NCI-H128 (cell line): ENCODE measurements around the gene IMPG2.

Experiments used
- DNase-seq: peaks from one replicate; lab custom pipeline; 2025; ENCODE audit not compliant: unreplicated experiment; lab: John Stamatoyannopoulos, UW

Gene IMPG2

DNA sequence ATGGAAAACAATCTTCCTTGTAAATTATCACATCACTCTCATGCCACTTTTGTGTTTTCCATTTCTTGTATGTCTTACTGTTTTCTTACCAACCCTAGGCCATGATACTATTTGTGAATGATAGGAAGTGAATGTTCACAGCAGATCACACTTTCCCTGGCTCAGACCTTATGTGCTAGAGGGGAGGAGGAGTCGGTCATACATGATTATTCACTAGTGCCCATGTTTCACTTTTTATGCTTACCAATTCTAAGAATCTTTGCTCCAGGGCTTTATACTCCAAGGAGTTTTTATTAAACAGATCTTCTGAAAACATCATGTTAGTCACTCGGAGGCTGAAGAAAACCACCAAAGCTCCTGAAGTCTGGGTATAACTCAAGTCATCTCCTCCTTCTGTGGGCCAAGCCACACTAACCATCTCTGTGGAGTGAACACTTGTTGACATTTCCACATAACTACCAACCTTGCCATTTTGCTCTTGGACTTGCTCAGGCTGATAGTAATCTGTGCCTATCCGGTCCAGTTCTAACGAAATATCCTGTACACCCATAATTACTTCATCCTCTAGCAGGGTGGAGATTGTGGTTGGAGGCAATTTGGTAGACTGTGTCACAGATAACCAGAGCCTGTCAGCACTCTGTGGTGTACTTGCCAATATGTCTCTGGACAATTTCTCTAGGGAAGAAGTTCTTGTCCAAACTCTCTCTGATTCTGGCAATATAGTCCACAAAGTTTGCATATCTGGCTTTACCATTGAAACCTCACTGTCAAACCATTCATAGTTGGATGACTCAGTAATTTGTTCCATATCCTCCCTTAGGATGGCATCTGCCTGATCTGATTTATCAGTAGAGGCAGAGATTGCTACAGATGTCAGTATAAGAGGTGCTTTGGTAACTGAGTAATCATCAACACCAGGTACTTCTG, 76.8 kb downstream of the IMPG2 start:
- DNase-seq: no peak

DNA sequence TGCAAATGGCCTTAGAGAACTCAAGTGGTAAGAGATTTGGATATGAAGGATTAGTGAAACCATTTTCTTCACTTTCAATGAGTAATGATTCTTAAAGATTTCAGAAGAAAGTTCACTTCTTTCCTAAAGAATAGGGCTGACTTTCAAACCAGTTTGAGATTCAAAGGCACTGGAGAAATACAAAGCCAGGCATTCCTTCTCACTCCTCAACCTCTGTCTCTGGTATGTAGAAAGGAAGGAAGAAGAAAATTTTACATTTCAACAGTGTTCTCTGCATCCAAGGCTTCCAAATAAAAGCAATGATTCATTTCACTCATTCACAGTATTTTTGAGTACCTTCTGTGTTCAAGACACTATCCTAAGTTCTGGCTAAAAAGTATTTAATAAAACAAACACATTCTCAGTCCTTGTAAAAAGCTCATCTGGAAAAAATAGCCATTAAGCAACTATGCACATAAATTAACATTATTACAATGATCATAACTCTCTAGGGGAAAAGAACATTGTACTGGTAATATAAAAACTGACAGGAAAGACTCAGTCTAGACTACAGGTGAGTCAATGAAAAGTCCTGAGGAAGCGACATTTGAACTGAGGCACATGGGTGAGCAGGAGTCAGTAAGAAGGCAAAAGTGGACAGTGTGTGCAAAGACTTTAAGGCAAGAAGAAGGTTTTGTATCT, 79.5 kb downstream of the IMPG2 start:
- DNase-seq: no peak

- DNase-seq: no peak
Observed at GRCh38 chr3:101235048-101235447, 85.3 kb downstream of the IMPG2 start.

- DNase-seq: no peak
Observed at GRCh38 chr3:101230618-101231017, 89.8 kb downstream of the IMPG2 start.

- no peak for DNase-seq
Observed at GRCh38 chr3:101229681-101230080, 90.7 kb downstream of the IMPG2 start.

DNA sequence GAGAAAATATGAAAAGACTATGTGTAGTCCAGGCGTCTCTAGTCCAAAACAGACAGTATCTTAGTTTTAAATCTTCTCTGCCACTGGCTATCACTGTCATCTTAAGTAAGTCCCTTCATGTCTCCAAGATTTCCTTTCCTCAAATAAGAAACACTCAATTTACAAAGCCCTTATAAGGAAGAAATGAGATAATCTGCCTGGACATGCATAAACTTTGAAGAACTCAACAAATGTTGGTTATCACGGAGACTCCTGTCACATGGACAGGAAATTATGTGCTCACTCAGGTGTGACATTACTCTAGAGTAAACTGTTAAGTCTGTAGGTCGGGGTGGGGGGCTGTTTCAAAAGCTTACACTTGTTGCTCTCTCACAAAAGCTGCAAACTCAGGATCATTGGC, 91.9 kb downstream of the IMPG2 start:
- DNase-seq: no peak

DNA sequence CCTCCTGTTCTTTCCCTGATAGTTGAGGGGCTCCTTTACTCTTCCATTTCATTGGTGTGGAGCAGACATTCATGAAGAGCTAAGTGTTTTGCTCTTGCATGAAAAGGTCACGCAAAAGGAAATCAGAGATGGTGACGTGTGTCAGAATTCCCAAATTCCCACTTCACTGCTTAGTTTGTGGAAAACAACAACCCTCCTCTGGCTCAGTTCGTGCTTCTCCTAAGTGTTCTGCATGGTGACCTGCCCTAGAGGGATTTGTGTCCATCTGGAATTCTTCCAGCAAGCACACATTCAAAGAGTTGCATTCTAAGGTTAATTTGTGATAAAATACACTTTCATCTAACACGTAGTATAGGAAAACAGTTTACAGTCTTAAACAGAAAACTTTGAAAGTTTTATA, 95.6 kb downstream of the IMPG2 start:
- no peak for DNase-seq

GRCh38 chr3:101223016-101223415, 97.4 kb downstream of the IMPG2 start:
- DNase-seq: no peak

DNA sequence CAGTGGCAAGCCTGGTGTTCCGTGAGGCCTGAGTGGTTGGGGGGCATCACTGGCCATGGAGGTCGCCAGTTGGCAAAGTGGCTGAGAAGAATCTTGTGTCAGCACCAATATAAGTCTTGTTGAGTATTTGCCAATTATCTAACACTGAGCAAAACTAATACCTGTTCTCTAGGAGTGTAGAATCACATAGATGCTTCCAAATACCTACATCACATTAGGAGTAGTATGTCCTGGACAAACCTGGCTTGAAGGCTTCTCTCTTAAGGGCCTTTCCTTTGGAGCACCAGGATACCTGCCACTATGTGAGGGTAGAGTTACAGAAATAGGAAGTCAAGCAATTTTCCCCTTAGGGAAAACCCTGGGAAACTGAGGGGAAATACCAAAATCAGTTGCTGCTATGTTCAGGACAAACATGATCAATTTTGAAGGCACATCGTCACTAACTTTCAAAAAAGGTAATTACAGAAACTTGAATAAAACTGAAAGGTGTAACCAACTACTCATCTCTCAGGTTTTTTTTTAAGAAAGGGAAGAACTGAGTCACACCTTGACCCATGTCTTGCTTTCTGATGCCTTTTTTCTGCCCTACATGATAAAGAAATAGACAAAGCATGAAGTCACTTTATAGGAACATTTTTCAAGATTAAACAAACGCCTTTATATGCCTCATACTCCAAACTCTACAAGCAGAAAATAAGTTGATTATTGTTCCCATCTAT, 100.4 kb downstream of the IMPG2 start:
- no peak for DNase-seq

DNA sequence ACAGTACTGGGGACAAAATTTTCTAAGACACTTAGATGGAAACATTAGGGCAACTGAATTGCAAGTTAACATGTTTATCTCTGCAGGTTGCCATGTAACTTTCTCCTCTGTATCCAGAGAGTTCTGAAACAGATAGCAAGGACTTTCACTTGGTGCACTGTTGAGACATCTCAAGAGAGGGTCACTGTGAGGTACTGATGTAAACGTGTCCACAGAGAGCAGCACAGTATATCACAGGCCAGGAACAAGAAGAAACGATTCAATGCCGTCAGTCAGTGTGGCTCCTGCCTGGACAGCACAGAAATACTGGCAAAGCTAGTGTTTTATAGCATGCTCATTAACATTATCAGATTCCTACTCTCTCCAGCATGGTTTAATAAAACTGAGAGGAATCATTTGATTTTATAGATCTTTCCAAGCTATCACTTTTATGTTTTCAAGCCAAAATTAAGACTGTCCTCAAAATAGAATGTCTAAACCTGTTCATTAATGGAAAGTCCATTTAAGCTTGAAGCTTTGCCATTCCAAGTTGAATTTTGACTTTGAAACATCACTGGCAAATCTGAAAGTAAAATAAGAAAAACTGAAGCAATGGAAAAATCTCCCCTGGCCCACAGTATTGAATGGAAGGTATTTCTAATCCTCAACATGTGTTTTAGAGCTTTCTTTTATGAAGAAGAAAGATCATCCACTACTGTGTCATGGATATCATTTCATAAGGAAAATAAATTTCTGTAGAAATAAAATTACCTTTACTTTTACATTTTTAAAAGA, 102.7 kb downstream of the IMPG2 start:
- DNase-seq: no peak

- no peak for DNase-seq
Observed at GRCh38 chr3:101216710-101217465, 103.5 kb downstream of the IMPG2 start.

GRCh38 chr3:101212730-101213129, 107.6 kb downstream of the IMPG2 start:
- no peak for DNase-seq

DNA sequence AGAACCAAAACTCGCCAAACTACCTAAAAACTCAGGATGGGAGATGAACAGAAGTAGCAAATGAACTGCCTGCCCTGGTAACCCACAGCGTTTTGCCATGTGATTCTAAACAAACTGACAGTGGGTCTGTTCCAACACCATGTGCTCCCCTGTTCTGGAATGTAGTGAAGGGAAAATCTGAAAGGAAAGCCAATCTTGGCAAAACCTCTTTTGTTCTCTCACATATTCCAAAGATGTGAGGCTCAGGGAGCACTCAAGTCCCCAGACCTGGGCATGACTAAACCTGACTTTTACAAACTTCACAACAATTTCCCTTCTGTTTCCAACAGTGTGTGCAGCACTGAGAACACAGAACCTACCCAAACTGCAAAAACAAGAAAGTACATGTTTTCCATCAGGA, 116.1 kb downstream of the IMPG2 start:
- DNase-seq: no peak

DNA sequence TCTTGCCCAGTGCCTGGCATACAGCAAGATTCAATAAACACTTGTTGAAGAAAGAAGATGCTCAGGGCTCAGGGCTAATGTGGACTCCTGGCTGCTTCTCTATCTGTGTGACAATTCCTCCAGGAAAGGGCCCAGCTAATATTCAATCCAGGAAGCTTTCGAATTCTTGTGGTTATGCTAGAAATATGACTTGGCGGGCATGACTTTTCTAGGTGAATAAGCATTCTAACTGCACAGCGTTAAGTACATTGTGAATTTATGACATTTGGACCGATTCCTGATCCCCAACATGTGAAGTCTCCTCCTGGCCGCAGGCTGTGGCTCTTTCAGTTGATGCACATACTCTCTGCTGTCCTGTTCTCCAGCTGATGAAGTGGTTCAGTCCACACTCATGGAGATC, 117.0 kb downstream of the IMPG2 start:
- no peak for DNase-seq

GRCh38 chr3:101202640-101203039, 117.7 kb downstream of the IMPG2 start:
- no peak for DNase-seq

GRCh38 chr3:101200461-101200860, 119.9 kb downstream of the IMPG2 start:
- DNase-seq: no peak

DNA sequence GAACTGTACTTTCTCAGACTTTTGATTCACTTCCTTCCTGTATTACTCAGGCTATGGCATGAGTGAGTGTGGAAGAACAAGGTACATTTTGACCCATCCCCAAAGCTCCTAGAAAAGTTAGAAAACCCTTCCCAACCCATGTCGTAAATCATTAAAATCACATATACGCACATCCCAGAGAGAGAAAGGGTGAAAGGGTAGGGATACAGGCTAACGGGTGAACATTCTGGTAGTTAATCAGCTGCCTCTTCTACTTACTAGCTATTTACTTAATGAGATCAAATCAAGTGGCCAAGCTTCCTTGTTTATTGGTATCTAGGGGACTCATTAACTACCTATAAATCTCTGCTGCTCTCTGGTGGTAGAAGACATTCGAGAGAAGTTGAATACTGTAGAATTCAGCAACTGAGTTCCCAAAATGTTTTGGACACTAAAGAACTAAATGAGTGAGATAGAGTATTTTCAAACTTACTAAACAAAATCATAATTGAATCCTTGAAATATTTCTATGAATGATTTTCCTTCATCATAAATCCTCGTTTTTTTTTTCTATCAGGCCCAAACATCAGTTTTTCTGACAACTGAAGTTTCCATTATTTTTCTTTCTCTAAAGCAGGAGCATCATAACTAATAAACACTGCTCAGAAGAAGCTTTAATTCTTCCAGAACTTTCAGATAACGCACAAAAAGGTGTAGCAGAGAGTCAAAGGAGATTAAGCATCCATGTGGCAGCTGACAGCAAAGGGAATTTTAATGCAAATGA, 124.2 kb downstream of the IMPG2 start:
- DNase-seq: peak; percentile 10

GRCh38 chr3:101194392-101194791, 126.0 kb downstream of the IMPG2 start:
- no peak for DNase-seq

DNA sequence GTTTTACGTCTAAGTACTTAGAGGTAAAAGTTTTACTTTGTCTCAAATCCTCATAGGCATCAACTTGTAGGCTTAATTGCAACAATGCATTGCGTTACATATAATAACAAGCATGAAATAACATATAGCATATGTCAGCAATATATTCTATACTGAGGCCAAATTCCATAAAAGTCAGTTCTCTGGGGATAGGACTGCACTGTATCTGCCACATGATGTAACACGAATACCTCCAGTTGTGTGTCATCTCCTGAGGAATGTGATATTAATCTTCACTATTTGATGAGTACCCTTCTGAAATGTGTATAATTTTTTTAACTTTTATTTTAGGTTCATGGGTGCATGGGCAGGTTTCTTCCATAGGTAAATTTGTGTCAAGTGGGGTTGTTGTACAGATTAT, 126.4 kb downstream of the IMPG2 start:
- DNase-seq: no peak

GRCh38 chr3:101189796-101190195, 130.6 kb downstream of the IMPG2 start:
- DNase-seq: no peak
